Testis (tissue), 3 donors: ENCODE measurements around the gene TTF2. TPM values are rescaled to one million over a fixed set of nuclear protein-coding genes. Genes with fewer than 3 reads are reported as not detected.

Source experiments
- DNase-seq: peaks from one replicate; pipeline ENCODE4 v3.0.0-alpha.2; 2019
- H3K27ac ChIP-seq, 2 donors: fragments of 200-600 bp; sonication (generic); one replicate each; pipeline ENCODE4 v1.5.1; 2019
- H3K27me3 ChIP-seq: fragments of 200-600 bp; sonication (generic); one replicate; pipeline ENCODE4 v1.5.1; 2019
- H3K36me3 ChIP-seq: fragments of 200-600 bp; sonication (generic); one replicate; pipeline ENCODE4 v1.5.1; 2017; ENCODE audit warnings: low read depth; ENCODE audit errors: missing control alignments
- H3K4me1 ChIP-seq: fragments of 200-600 bp; sonication (generic); one replicate; pipeline ENCODE4 v1.5.1; 2019
- H3K4me3 ChIP-seq, 2 donors: fragments of 200-600 bp; sonication (generic); one replicate each; pipeline ENCODE4 v1.5.1; 2017 to 2019
- H3K9me3 ChIP-seq: fragments of 200-600 bp; sonication (generic); one replicate; pipeline ENCODE4 v1.5.1; 2017
- POLR2A ChIP-seq: fragments of 450-650 bp; IDR thresholded peaks from one replicate; pipeline ENCODE4 v1.6.1; 2017; ENCODE audit warnings: antibody characterized with exemption, mild to moderate bottlenecking, moderate library complexity
- WGBS, 2 donors: methylation state at CpG; one replicate each; pipeline ENCODE4 v1.1.5; 2018; 5-methylcytosine and 5-hydroxymethylcytosine counted together
- intact Hi-C: fragments of 100-400 bp; cut with DNase I; formaldehyde crosslinking; loops from one replicate; pipeline ENCODE4 v1.15.1; 2023; ENCODE audit warnings: low total_unique reads
- polyA plus RNA-seq: library from polyadenylated mRNA; stranded (reverse); fragments of 350-450 nt; fragmentation: Illumina TruSeq; extraction: RNeasy Lipid Tissue Mini Kit (QIAGEN cat#74804); gene quantifications from one replicate; pipeline ENCODE4 v1.2.3, GENCODE V29; 2014; ENCODE audit warnings: low read depth, low replicate concordance; ENCODE audit not compliant: insufficient read depth
- total RNA-seq, 2 donors: library from RNA; depleted of rRNA; stranded (reverse); fragments of >200 nt; gene quantifications; one replicate each; pipeline ENCODE4 v1.2.3, GENCODE V29; 2016
- TF ChIP-seq, protein P1 (sequence below), 3 experiments: fragments of 450-650 bp in 2 of 3; fragments of 200-600 bp in 1 of 3; sonication (generic) in 1 of 3; IDR thresholded peaks; one replicate each; pipeline ENCODE4 v1.5.1; 2016 to 2019; ENCODE audit warnings: antibody characterized with exemption in 3 of 3, mild to moderate bottlenecking in 2 of 3, moderate library complexity in 1 of 3

Gene TTF2
- total and polyA plus RNA-seq, 3 donors from 2014 or later, result 20.2 to 26.5 (median 20.8) TPM

DNA sequence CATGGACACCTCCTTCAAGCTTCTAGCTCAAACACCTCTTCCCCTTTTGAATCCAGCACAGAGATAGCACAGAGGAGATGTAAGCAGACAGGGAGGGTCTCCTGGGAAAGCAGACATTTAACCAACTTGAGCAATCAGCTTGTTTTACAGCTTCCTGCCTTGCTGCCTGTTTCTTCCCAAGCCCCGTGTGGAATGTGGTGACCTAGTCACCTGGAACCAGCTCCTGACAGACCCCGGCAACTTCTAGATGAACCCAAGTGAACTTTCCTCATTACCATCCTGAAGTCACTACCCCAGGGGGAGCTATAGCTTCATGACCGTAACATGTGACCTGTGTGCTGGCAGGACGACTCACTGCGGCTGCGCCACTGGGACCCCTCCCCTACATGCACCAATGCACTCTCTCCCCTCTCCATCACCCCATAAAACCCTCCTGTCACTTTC is 24.1 kb upstream of the TTF2 start:
- Histone ChIP-seq H3K4me1 (peaks cover 6% of the 10 kb centered on the region), H3K27ac (no peak overlapping the region), H3K4me3 (no peak overlapping the region), H3K36me3 (no peaks in the 10 kb centered on the region), H3K27me3 (no peaks in the 10 kb centered on the region), H3K9me3 (no peaks in the 10 kb centered on the region)
- 71 to 89% methylated on average over 6 of the region's 6 CpGs for WGBS, 2 donors
- TF ChIP-seq, protein P1, sequence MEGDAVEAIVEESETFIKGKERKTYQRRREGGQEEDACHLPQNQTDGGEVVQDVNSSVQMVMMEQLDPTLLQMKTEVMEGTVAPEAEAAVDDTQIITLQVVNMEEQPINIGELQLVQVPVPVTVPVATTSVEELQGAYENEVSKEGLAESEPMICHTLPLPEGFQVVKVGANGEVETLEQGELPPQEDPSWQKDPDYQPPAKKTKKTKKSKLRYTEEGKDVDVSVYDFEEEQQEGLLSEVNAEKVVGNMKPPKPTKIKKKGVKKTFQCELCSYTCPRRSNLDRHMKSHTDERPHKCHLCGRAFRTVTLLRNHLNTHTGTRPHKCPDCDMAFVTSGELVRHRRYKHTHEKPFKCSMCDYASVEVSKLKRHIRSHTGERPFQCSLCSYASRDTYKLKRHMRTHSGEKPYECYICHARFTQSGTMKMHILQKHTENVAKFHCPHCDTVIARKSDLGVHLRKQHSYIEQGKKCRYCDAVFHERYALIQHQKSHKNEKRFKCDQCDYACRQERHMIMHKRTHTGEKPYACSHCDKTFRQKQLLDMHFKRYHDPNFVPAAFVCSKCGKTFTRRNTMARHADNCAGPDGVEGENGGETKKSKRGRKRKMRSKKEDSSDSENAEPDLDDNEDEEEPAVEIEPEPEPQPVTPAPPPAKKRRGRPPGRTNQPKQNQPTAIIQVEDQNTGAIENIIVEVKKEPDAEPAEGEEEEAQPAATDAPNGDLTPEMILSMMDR (IDR thresholded peaks at IDR 0.05), result no peak
- TF ChIP-seq POLR2A, result no peak
- intact Hi-C loops, result no loop called here
- no peak for DNase-seq

DNA sequence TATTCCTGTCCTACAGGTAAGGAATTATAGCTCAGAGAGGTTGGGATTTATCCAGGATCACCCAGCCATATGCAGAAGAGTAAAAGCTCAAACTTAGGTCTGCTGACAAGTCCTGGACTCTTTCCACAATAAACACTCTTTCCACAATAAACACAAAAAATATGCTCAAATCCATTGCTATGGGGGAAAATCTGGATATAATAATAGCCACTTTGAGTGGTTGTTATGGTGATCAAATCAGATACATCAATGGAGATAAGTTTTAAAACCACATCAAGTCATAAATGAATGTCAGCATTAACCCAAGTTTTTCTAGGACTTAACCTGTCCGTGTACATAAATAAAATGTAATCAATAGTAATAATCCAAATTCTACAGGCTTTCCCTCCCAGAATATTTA is 22.3 kb upstream of the TTF2 start:
- no peaks in the 10 kb centered on the region for H3K9me3 ChIP-seq
- H3K4me3 ChIP-seq, result no peak overlapping the region
- H3K36me3 ChIP-seq, result no peaks in the 10 kb centered on the region
- H3K27me3 ChIP-seq, result no peaks in the 10 kb centered on the region
- H3K4me1 ChIP-seq, result peaks cover 6% of the 10 kb centered on the region
- H3K27ac ChIP-seq, result no peak overlapping the region
- WGBS, 2 donors, result 93 to 94% methylated on average over 1 of the region's 1 CpG
- no peak for DNase-seq
- intact Hi-C loops, result no loop called here
- TF ChIP-seq, protein P1 (IDR thresholded peaks at IDR 0.05), result no peak
- no peak for TF ChIP-seq POLR2A

DNA sequence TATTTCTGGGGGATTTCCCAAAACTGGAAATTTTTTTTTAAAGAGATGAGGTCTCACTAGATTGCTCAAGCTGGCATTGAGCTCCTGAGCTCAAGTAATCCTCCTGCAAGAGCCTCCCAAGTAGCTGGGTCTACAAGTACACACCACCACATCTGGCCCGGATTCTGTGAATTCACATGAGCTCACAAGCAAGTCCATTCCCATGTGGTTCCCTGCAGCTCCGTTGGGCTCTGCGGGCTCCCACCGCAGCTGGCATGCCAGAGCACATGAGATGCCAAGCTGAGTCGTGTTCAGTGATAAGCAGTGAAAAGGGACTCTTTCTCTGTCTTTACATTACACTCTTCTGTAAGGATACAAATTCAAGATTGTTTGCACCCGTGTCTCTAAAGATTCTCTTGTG is 21.9 kb upstream of the TTF2 start:
- WGBS, 2 donors, result 88 to 94% methylated on average over 6 of the region's 6 CpGs
- Histone ChIP-seq H3K36me3 (no peaks in the 10 kb centered on the region), H3K4me3 (no peak overlapping the region), H3K9me3 (no peaks in the 10 kb centered on the region), H3K27me3 (no peaks in the 10 kb centered on the region), H3K4me1 (peaks cover 4% of the 10 kb centered on the region), H3K27ac (no peak overlapping the region)
- DNase-seq, result no peak
- TF ChIP-seq, protein P1 (IDR thresholded peaks at IDR 0.05), result no peak
- no peak for TF ChIP-seq POLR2A
- intact Hi-C loops, result no loop called here

DNA sequence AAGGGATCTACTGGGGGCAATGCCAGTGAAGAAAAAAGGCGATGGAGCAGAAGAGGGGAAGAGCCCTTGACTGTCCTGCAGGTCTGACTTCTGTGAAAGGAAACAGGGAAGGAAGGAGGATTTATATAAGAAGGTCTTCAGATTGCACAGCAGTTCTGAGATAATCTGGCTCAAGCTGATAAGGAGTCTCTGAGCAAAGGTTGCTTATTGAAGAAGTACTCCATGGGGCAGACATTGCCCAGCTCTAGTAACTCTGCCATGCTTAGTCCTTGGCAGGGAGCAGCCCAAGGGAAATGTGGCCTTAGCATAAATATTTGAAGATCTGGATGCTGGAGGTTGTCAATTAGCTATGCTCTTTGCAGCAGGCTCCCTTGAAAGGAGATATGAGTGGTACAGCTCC is 15.9 kb upstream of the TTF2 start:
- H3K27me3 ChIP-seq, result no peaks in the 10 kb centered on the region
- no peak overlapping the region for H3K27ac ChIP-seq
- DNase-seq, result no peak
- intact Hi-C loops, result no loop called here
- 88 to 100% methylated on average over 1 of the region's 1 CpG for WGBS, 2 donors
- H3K9me3 ChIP-seq, result no peaks in the 10 kb centered on the region
- no peaks in the 10 kb centered on the region for H3K36me3 ChIP-seq
- no peaks in the 10 kb centered on the region for H3K4me1 ChIP-seq
- no peak overlapping the region for H3K4me3 ChIP-seq
- TF ChIP-seq POLR2A, result no peak
- TF ChIP-seq, protein P1 (IDR thresholded peaks at IDR 0.05), result no peak

DNA sequence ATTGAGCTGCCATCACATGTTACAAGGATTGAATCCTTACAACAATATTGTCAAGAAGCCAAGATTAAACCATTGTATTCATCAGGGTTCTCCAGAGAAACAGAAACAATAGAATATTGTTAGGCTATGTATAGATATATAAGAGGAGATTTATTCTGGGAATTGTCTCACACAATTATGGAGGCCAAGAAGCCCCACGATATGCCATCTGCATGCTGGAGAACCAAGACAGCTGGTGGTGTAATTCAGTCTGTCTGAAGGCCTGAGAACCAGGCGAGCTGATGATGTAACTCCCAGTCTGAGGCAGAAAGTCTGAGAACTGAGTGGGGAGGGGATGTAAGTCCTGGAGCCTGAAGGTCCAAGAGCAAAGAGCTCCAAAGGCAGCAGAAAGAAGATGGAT is 14.5 kb upstream of the TTF2 start:
- Histone ChIP-seq H3K9me3 (no peaks in the 10 kb centered on the region), H3K27me3 (no peaks in the 10 kb centered on the region), H3K4me1 (no peaks in the 10 kb centered on the region), H3K27ac (no peak overlapping the region), H3K4me3 (no peak overlapping the region), H3K36me3 (no peaks in the 10 kb centered on the region)
- 67 to 82% methylated on average over 2 of the region's 2 CpGs for WGBS, 2 donors
- no peak for TF ChIP-seq POLR2A
- TF ChIP-seq, protein P1 (IDR thresholded peaks at IDR 0.05), result no peak
- no peak for DNase-seq
- intact Hi-C loops, result no loop called here
